ENCODE measurements around the gene ADAMTS19. TPM values are rescaled to one million over a fixed set of nuclear protein-coding genes. Genes with fewer than 3 reads are reported as not detected.

Gene ADAMTS19
- total RNA-seq, 1 experiment from 2014 or later: 20.3 TPM

GRCh38 chr5:129689045-129689444 is 228.9 kb downstream of the ADAMTS19 start:
- Histone ChIP-seq H2BK120ac (ENCODE audit: low read depth, low read length, poor library complexity, severe bottlenecking) (no peak overlapping the region), H3K27me3 (ENCODE audit: insufficient read depth, low read length) (no peaks in the 10 kb centered on the region), H3K4ac (ENCODE audit: low read depth, low read length) (no peak overlapping the region), H2BK5ac (ENCODE audit: insufficient read length, low read length) (no peak overlapping the region), H3K23ac (ENCODE audit: insufficient read length, low read depth, low read length) (no peak overlapping the region), H3K9ac (ENCODE audit: extremely low read depth, insufficient read length, low read length) (no peak overlapping the region), H2BK12ac (ENCODE audit: insufficient read length, low read depth, low read length) (no peak overlapping the region), H3K9me3 (ENCODE audit: control insufficient read depth, low read depth, low read length) (no peaks in the 10 kb centered on the region), H3K27ac (ENCODE audit: insufficient read length, low read depth, low read length) (no peak overlapping the region), H3K79me2 (ENCODE audit: insufficient read depth, low read length) (no peaks in the 10 kb centered on the region), H3K18ac (ENCODE audit: insufficient read length, low read depth, low read length) (no peak overlapping the region), H3T11ph (ENCODE audit: low read length) (no peak overlapping the region), H4K20me1 (ENCODE audit: control insufficient read depth, insufficient read depth, insufficient read length) (no peaks in the 10 kb centered on the region), H4K91ac (ENCODE audit: insufficient read length, low read depth, low read length) (no peak overlapping the region), H2AFZ (ENCODE audit: low read length) (no peak overlapping the region), H2AK5ac (ENCODE audit: insufficient read length, low read length) (no peak overlapping the region), H3K79me1 (ENCODE audit: insufficient read depth, low read depth, low read length, poor library complexity, severe bottlenecking) (no peaks in the 10 kb centered on the region), H3K14ac (ENCODE audit: insufficient read depth, low read length) (no peak overlapping the region), H3K4me1 (ENCODE audit: insufficient read depth, low read length) (no peaks in the 10 kb centered on the region), H3K4me2 (ENCODE audit: insufficient read depth, insufficient read length, low read length) (no peak overlapping the region), H3K23me2 (ENCODE audit: insufficient read length, low read depth, low read length, poor library complexity, severe bottlenecking) (no peaks in the 10 kb centered on the region), H4K5ac (ENCODE audit: insufficient read length, low read depth, low read length) (no peak overlapping the region), H4K8ac (replicated peaks; ENCODE audit: insufficient read length, low read depth, low read length) (no peak overlapping the region), H3K56ac (ENCODE audit: insufficient read length, low read depth, low read length) (no peak overlapping the region), H2BK15ac (ENCODE audit: low read depth, low read length) (no peak overlapping the region), H2BK20ac (ENCODE audit: low read depth, low read length, poor library complexity, severe bottlenecking) (no peak overlapping the region)
- no peak overlapping the region for H3K27ac Mint-ChIP-seq
- no peaks in the 10 kb centered on the region for H3K27me3 Mint-ChIP-seq (ENCODE audit: low read depth)
- H3K36me3 Mint-ChIP-seq (ENCODE audit: insufficient read depth in 1 of 3, low read depth in 3 of 3): peaks cover under 1 to 1% (median under 1%) of the 10 kb centered on the region in 3 experiments; a peak in 6 of 7 replicates
- no peak for DNase-seq
- no peaks in the 10 kb centered on the region for H3K9me3 Mint-ChIP-seq
- no peaks in the 10 kb centered on the region for H3K4me1 Mint-ChIP-seq
- TF ChIP-seq CTCF (conservative IDR thresholded peaks at IDR 0.05): no peak
- no peak overlapping the region for H3K4me3 Mint-ChIP-seq
